HG03060 (cell line): ENCODE measurements around the gene HIPK2.

Experiments
- ATAC-seq: cut with Tn5 transposase; IDR thresholded peaks from one replicate; pipeline ENCODE4 v1.9.1; 2021; ENCODE audit warnings: low read depth, moderate number of reproducible peaks; ENCODE audit not compliant: unreplicated experiment

Gene HIPK2

GRCh38 chr7:139526578-139527544 lies 250.9 kb downstream of the HIPK2 start:
- ATAC-seq, result no peak

- no peak for ATAC-seq
Measured at GRCh38 chr7:139525750-139526149, 252.0 kb downstream of the HIPK2 start.

GRCh38 chr7:139525239-139525638 lies 252.6 kb downstream of the HIPK2 start:
- ATAC-seq, result no peak

GRCh38 chr7:139523968-139524815 lies 253.6 kb downstream of the HIPK2 start:
- ATAC-seq, result no peak

- ATAC-seq, result no peak
Measured at GRCh38 chr7:139523199-139523941, 254.4 kb downstream of the HIPK2 start, which contains the start of gene CLEC2L. CLEC2L (plus strand) TSS chr7:139523685; CDS start chr7:139523928, 243 bp downstream.

- ATAC-seq, result no peak
Measured at GRCh38 chr7:139522830-139523198, 255.0 kb downstream of the HIPK2 start.

- ATAC-seq, result no peak
Measured at GRCh38 chr7:139521439-139521838, 256.4 kb downstream of the HIPK2 start.

- no peak for ATAC-seq
Measured at GRCh38 chr7:139515266-139515665, 262.5 kb downstream of the HIPK2 start.
